Measurements from ENCODE around the gene POGZ.

POGZ gene

DNA sequence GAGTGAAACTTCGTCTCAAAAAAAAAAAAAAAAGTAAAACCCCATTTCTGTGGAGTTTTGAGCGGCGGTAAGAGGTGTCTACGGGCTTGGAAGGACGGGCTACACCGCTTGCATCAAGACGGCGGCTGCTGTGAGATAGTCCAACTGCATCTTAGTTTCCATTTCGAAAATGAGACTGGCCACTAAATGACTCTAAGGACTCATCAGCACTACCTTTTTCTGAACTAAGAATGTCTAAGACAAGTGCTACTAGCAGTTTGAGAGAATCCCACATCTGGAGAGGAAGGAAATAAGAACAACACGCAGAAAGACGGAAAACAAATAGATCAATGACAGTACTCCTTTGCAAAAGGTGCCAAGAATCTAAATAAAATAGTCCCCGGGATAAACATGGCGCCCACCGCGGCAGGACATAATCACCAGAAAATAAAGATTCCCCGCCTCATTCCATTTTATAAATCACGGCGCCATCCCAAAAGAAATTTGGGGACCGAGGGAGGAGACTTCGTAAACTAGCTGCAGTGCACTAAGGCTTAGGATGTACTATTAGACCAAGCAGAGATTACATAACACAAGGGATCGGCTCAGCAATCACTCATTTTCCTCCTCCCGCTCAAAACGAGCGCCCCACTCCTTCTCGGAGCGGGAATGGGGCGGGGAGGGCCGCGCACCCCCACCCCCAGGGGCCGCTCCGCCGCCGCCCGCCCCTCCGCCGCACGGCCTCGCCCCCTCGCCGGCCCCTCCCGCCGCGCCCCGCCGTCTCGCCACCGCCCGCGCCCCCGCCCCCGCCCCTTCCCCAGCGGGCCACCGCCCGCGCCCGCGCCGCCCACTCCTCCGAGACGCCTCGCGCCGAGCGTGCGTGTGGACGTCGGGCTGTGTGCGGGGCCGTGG, 1.1 kb downstream of the POGZ start:
- TF ChIP-seq, protein P1, sequence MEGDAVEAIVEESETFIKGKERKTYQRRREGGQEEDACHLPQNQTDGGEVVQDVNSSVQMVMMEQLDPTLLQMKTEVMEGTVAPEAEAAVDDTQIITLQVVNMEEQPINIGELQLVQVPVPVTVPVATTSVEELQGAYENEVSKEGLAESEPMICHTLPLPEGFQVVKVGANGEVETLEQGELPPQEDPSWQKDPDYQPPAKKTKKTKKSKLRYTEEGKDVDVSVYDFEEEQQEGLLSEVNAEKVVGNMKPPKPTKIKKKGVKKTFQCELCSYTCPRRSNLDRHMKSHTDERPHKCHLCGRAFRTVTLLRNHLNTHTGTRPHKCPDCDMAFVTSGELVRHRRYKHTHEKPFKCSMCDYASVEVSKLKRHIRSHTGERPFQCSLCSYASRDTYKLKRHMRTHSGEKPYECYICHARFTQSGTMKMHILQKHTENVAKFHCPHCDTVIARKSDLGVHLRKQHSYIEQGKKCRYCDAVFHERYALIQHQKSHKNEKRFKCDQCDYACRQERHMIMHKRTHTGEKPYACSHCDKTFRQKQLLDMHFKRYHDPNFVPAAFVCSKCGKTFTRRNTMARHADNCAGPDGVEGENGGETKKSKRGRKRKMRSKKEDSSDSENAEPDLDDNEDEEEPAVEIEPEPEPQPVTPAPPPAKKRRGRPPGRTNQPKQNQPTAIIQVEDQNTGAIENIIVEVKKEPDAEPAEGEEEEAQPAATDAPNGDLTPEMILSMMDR (IDR thresholded peaks at IDR 0.05; ENCODE audit: unreplicated experiment in 3 of 3): no peak
- H3K9me3 Mint-ChIP-seq: no peaks in the 10 kb centered on the region
- peak overlapping the region; percentile 83 to 91 (median 89) for H3K4me3 Mint-ChIP-seq
- peak overlapping the region; percentile 90 to 94 (median 94) for H3K27ac Mint-ChIP-seq
- H3K4me1 Mint-ChIP-seq: peaks cover 20% of the 10 kb centered on the region
- no peaks in the 10 kb centered on the region for H3K27me3 Mint-ChIP-seq (ENCODE audit: low read depth)
- peaks cover 11% of the 10 kb centered on the region for H3K36me3 Mint-ChIP-seq (ENCODE audit: low read depth)

DNA sequence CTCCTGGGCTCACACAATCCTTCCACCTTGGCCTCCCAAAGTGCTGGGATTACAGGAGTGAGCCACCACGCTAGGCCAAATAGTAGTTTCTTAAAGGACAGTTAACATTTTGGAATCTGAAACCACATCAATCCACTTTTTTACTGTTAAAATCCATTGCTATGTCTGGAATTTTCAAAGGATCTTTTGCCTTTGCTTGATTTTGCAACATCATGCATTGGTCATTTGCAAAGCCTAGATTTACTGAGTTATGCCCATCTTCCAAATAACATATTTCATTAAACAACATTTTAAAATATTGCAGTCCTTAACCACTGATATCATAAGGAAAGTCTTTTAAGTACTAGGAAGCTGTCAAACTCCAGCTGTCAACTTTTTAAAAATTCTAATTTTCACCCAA, 3.3 kb downstream of the POGZ start:
- Mint-ChIP-seq H3K4me1 (peaks cover 20% of the 10 kb centered on the region), H3K4me3 (peak overlapping the region; percentile 43 to 63 (median 61)), H3K27me3 (ENCODE audit: low read depth) (no peaks in the 10 kb centered on the region), H3K36me3 (ENCODE audit: low read depth) (peaks cover 11% of the 10 kb centered on the region), H3K9me3 (no peaks in the 10 kb centered on the region), H3K27ac (peak overlapping the region; percentile 22 to 62 (median 50))
- TF ChIP-seq, protein P1 (IDR thresholded peaks at IDR 0.05; ENCODE audit: unreplicated experiment in 3 of 3): no peak

DNA sequence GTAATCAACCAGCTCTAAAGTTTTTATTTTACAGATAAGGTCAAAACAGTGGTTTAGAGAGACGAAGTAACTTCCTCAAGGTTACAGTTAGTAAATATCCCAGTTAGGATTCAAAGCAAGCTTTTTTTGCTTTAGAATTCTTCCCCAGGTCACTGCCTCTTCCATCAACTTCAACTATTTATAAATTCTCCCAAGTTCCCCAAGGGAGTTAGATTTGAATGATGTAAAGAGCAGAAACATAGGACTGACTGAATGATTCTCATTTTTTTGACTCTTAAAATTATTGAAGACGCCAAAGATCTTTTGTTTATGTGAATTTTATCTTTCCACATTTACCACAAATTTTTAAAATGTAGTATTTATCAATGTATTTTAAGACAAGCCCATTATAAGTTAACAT, 4.1 kb downstream of the POGZ start:
- TF ChIP-seq, protein P1 (IDR thresholded peaks at IDR 0.05; ENCODE audit: unreplicated experiment in 3 of 3): no peak
- Mint-ChIP-seq H3K27me3 (ENCODE audit: low read depth) (no peaks in the 10 kb centered on the region), H3K9me3 (no peaks in the 10 kb centered on the region), H3K4me1 (peaks cover 20% of the 10 kb centered on the region), H3K27ac (no peak overlapping the region), H3K36me3 (ENCODE audit: low read depth) (peaks cover 17% of the 10 kb centered on the region), H3K4me3 (peak overlapping the region; percentile 40 to 70 (median 42))

DNA sequence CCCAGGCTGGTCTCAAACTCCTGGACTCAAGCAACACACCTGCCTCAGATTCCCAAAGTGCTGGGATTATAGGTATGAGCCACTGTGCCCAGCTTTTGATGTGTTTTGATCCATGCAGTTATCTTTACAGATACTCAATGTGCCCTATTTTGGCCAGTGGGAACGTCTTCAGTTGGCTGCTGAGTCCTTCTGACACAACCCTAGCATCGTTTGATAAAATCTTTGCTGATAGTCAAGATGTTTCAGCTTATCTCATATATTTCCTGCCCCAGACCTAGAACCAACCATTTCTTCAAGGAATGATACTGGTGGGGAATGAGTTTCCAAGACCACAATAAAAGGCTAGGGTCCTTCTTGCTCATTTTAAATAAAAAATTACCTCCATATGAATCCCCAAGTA, 11.6 kb downstream of the POGZ start:
- H3K9me3 Mint-ChIP-seq: no peaks in the 10 kb centered on the region
- no peaks in the 10 kb centered on the region for H3K27me3 Mint-ChIP-seq (ENCODE audit: low read depth)
- peaks cover 9% of the 10 kb centered on the region for H3K4me1 Mint-ChIP-seq
- H3K27ac Mint-ChIP-seq: no peak overlapping the region
- TF ChIP-seq, protein P1 (IDR thresholded peaks at IDR 0.05; ENCODE audit: unreplicated experiment in 3 of 3): no peak
- H3K4me3 Mint-ChIP-seq: no peak overlapping the region
- H3K36me3 Mint-ChIP-seq (ENCODE audit: low read depth): peaks cover 21% of the 10 kb centered on the region

DNA sequence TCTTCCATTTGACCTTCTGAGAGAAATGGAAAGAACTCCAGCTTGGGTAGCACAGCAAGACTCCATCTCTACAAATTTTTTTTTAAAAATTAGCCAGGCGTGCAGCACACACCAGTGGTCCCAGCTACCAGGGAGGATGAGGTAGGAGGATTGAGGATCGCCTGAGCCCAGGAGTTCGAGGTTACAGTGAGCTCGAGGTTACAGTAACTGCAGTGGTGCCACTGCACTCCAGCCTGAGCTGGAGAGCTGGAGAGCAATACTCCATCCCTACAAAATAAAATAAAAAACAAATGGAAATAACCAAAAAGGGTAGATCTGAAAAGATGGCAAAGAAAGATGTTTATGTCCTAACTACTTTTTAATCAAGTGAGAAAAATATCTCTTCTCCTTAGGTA, 14.5 kb downstream of the POGZ start:
- TF ChIP-seq, protein P1 (IDR thresholded peaks at IDR 0.05; ENCODE audit: unreplicated experiment in 3 of 3): no peak
- Mint-ChIP-seq H3K9me3 (no peaks in the 10 kb centered on the region), H3K27me3 (ENCODE audit: low read depth) (no peaks in the 10 kb centered on the region), H3K36me3 (ENCODE audit: low read depth) (peaks cover 36% of the 10 kb centered on the region), H3K4me1 (peaks cover 9% of the 10 kb centered on the region), H3K27ac (peak overlapping the region in 2 of 3 experiments; percentile 17 to 18), H3K4me3 (no peak overlapping the region)
